A549 treated with GW870086 at 1 μM for 4 hours (cell line): ENCODE results near the gene ETV4. TPM values are rescaled to one million over a fixed set of nuclear protein-coding genes. Genes with fewer than 3 reads are reported as not detected.

Experiments used
- total RNA-seq: library from RNA; stranded (reverse); fragments of 200-300 nt; extraction: Qiagen RNA extraction; gene quantifications from 5 replicates; pipeline ENCODE4 v1.2.3, GENCODE V29; 2022; ENCODE audit warnings: low read depth

The ETV4 gene
- total RNA-seq, result 50.0 to 61.0 TPM (median 58.0 TPM) in 5 replicates

DNA sequence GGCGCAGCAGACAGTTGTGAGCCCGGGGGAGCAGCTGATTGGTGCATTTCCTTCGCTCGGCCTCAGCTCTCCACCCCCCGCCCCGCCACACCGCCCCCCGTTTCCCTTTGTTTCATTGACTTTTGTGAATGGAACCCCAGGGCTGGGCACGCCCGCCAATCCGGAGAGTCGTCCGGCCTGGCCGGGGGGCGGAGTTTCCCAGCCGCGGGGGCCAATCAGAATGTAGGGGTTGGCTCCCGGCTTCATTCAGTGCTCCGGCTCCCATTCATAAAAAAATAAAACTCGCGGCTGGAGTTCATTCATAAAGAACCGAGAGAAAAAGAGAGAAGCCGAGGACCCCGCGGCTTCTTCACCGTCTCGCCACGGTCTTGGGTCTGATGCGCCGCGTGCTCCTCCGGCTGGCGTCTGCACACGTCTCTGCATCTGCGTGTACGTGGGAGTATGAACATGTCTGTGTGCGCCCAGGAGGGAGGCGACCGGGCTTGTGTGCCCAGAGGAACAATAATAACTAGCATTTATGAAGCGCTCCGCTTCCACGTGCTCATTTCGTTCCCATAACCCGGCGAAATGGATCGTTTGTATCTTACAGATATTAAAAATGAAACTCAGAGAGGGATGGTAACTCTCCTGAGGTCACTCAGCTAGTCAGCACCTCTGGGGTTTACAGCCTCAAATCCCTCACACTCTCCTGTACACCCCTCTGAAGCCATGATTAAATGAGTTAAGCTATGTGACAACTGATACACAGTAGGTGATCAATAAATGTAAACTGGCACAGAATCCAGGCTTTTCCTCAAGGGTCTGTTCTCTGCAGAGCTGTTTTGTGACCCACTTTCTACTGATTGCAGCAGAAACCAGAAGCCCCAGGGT lies at the start of gene ETV4:
TSS of gene ETV4 (minus strand) at position 22 of the 870 bp plus-strand sequence. CDS start 723 bp downstream, outside the sequence.

DNA sequence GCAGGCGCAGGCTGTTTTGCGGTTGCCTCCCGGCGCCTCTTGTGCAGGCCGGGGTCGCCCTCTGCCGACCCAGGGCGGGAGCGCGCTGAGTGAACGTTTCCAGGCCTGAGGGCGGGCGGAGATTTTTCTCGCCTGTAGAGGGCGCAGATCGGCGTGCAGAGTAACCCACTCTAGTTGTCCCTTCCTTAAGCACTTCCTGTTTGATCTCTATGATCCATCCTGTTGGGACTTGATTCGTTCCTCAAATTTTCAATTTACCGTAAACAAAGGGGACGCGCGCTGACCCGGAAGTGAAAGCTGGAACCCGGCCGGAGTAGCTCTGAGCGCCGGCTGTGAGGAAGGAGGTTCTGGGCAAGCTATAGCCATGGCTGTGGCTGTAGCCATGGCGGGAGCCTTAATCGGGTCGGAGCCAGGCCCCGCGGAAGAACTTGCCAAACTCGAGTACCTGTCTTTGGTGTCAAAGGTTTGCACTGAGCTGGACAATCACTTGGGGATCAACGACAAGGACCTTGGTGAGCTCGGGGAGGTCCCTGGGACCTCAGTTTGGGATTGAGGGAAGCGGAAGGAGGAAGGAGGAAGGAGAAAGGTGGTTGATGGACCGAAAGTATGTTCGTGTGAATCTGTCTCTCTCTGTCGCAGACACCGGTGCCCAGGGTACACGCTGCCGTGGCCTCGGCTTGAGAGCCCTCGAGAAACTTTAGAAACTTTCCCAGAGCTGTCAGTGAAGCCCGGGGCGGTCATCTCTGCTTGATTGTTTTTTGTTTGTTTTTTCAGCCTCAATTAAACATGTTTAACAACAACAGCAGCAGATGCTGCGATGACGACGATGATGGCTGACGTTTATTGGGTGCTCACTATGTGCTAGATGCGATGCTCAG lies 62.2 kb downstream of the ETV4 start, which contains the start of gene DHX8:
TSS of gene DHX8 (plus strand) at position 302 of the 878 bp plus-strand sequence. CDS start at position 365, 63 bp downstream.

Other genes with a start within 250 kb of the ETV4 start
- gene ARL4D, start 147.3 kb downstream of the ETV4 start, total RNA-seq, result 25.3 to 36.6 TPM (median 30.2 TPM) in 5 replicates
- 39.4 to 45.8 TPM (median 42.1 TPM) in 5 replicates for gene DHX8, start 62.4 kb downstream of the ETV4 start, total RNA-seq
- gene MEOX1, start 115.6 kb upstream of the ETV4 start, total RNA-seq, result not detected in 5 replicates
- not detected in 5 replicates for gene SOST, start 212.5 kb upstream of the ETV4 start, total RNA-seq
- 58.9 to 63.0 TPM (median 61.1 TPM) in 5 replicates for gene DUSP3, start 232.6 kb upstream of the ETV4 start, total RNA-seq
- gene CFAP97D1, start 234.1 kb upstream of the ETV4 start, total RNA-seq, result 0.03 TPM in 1 of 5 replicates, not detected in the others